ENCODE measurements around the gene EZH1.

Gene EZH1

DNA sequence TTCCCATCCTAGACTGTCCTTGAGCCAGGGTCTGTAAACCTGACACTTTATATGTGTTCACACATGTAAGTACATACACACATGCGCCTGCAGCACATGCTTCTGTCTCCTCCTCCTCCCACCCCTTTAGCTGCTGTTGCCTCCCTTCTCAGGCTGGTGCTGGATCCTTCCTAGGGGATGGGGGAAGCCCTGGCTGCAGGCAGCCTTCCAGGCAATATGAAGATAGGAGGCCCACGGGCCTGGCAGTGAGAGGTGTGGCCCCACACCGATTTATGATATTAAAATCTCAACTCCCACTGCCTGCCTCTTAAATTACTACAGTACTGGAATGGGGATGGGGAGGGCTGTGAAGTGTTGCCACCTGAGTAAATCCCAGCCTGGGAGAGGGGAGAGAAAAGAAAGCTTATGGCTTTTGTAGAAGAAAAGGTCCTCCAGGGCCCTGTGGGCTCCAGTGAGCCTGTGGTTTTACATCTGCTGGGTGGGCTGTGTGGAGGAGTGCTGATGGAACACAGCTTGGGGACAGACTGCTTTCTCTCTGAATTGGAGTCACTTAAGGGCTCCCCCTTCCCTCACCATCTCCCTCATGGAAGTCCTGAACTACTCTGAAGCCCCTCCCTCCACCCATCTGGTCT lies 34.6 kb upstream of the EZH1 start:
- TF ChIP-seq FOXP2 (optimal IDR thresholded peaks at IDR 0.05; ENCODE audit: borderline replicate concordance, extremely low read depth, extremely low read length, insufficient read depth): no peak
- TF ChIP-seq, protein P1, sequence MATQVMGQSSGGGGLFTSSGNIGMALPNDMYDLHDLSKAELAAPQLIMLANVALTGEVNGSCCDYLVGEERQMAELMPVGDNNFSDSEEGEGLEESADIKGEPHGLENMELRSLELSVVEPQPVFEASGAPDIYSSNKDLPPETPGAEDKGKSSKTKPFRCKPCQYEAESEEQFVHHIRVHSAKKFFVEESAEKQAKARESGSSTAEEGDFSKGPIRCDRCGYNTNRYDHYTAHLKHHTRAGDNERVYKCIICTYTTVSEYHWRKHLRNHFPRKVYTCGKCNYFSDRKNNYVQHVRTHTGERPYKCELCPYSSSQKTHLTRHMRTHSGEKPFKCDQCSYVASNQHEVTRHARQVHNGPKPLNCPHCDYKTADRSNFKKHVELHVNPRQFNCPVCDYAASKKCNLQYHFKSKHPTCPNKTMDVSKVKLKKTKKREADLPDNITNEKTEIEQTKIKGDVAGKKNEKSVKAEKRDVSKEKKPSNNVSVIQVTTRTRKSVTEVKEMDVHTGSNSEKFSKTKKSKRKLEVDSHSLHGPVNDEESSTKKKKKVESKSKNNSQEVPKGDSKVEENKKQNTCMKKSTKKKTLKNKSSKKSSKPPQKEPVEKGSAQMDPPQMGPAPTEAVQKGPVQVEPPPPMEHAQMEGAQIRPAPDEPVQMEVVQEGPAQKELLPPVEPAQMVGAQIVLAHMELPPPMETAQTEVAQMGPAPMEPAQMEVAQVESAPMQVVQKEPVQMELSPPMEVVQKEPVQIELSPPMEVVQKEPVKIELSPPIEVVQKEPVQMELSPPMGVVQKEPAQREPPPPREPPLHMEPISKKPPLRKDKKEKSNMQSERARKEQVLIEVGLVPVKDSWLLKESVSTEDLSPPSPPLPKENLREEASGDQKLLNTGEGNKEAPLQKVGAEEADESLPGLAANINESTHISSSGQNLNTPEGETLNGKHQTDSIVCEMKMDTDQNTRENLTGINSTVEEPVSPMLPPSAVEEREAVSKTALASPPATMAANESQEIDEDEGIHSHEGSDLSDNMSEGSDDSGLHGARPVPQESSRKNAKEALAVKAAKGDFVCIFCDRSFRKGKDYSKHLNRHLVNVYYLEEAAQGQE (IDR thresholded peaks at IDR 0.05; ENCODE audit: insufficient read depth in 1 of 2, low read depth in 2 of 2, low read length in 2 of 2): no peak

DNA sequence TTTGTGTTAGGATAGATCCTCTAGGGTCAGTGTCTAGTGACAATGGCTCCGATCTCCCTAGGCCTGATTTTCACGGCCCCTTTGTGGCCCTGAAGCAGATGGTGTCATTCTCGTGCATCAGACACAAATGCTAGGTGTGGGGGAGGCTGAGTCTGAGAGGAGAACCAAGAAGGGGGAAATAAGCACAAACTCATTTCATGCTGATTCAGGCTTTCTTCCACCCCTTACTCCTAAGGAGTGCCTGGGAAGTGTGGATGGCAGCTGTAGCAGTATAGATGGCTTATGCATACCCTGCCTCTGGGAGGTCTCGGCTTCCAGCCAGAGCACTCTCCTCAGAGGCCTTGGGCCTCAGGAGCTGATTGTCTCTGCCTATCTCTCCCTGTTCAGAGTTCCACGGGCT lies 33.7 kb upstream of the EZH1 start:
- TF ChIP-seq TAF1 (IDR thresholded peaks at IDR 0.05; ENCODE audit: borderline replicate concordance, insufficient read depth, low read length) (no peak), POLR2AphosphoS5 (IDR thresholded peaks at IDR 0.05; ENCODE audit: low read depth, low read length) (no peak), FOXP2 (optimal IDR thresholded peaks at IDR 0.05; ENCODE audit: borderline replicate concordance, extremely low read depth, extremely low read length, insufficient read depth) (no peak), SIN3A (IDR thresholded peaks at IDR 0.05; ENCODE audit: borderline replicate concordance, insufficient read depth, low read length) (no peak)
- TF ChIP-seq, protein P1 (IDR thresholded peaks at IDR 0.05; ENCODE audit: insufficient read depth in 1 of 2, low read depth in 2 of 2, low read length in 2 of 2): no peak

DNA sequence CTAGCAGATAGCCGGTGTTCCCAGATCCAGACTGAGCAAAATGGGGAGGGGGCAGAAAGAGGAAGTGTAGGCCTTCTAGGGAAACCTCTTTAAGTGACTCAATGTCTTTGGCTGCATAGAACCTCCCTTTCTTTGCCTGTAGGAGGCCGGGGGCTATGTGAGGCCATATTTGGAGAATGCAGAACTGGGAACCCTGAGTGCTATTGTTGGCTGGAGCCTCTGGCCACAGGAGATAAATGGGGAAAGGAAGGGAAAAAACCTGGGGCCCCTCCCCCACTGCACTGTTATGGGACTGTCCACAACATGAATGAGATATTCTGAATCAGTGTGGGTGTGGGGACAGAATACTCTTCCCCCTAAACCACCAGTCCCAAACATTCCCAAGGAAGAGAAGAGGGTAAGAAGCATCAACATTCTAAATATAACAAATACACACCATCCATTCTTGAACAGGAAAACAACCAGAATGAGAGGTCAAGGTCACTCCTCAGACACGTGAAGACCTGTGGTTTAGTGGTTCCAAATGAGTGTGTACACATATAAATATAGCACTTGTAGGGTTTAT lies 30.8 kb upstream of the EZH1 start:
- TF ChIP-seq, protein P1 (IDR thresholded peaks at IDR 0.05; ENCODE audit: insufficient read depth in 1 of 2, low read depth in 2 of 2, low read length in 2 of 2): no peak
- no peak for TF ChIP-seq TAF1 (IDR thresholded peaks at IDR 0.05; ENCODE audit: borderline replicate concordance, insufficient read depth, low read length)

DNA sequence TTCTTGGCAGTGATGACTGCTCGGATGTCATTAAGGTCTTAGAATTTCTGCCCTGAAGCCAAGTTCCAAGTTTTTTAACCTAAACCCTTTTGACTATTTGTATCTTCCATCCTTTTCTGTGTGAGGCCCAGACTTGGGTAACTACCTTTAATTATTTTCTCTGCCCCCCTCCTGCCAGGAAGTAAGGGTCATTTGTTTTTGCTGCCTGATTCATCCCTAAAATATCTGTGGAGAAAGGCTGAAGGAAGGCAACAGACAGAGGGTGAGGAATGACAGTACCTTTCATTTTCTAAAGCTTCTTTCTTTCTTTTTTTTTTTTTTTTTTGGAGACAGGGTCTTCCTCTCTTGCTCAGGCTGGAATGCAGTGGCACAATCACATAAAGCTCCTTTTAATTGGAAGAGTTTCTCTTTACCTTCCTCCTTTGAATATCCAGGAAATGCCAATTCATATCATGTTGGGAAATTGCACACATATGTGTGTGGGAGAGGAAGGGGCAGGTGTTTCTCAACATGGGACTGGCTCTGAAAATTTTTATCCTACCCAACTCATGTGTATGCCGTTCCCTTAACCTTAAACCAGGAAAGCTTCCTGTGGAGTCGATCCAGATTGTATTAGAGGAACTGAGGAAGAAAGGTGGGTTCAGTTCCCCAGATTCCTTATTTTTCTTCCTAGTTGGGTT lies 29.4 kb upstream of the EZH1 start:
- TF ChIP-seq TAF1 (IDR thresholded peaks at IDR 0.05; ENCODE audit: borderline replicate concordance, insufficient read depth, low read length) (no peak), POLR2AphosphoS5 (IDR thresholded peaks at IDR 0.05; ENCODE audit: low read depth, low read length) (no peak), SIN3A (IDR thresholded peaks at IDR 0.05; ENCODE audit: borderline replicate concordance, insufficient read depth, low read length) (no peak), FOXP2 (optimal IDR thresholded peaks at IDR 0.05; ENCODE audit: borderline replicate concordance, extremely low read depth, extremely low read length, insufficient read depth) (no peak)
- TF ChIP-seq, protein P1 (IDR thresholded peaks at IDR 0.05; ENCODE audit: insufficient read depth in 1 of 2, low read depth in 2 of 2, low read length in 2 of 2): no peak
